ENCODE results near the gene LSR. TPM values are rescaled to one million over a fixed set of nuclear protein-coding genes. Genes with fewer than 3 reads are reported as not detected.

The LSR gene
- total RNA-seq, 1 experiment from 2014 or later: 152 TPM

- peaks cover 12% of the 10 kb centered on the region for H3K27me3 Mint-ChIP-seq (ENCODE audit: low read depth)
- DNase-seq: no peak
These were observed 39.5 kb downstream of the LSR start for GRCh38 chr19:35288331-35288730.

More at GRCh38 chr19:35288331-35288730, 39.5 kb downstream of the LSR start:
- no peak overlapping the region for H4K91ac ChIP-seq (ENCODE audit: insufficient read length, low read depth, low read length)
- TF ChIP-seq CTCF (conservative IDR thresholded peaks at IDR 0.05): no peak
- H2BK12ac ChIP-seq (ENCODE audit: insufficient read length, low read depth, low read length): no peak overlapping the region
- H2BK20ac ChIP-seq (ENCODE audit: low read depth, low read length, poor library complexity, severe bottlenecking): no peak overlapping the region
- no peak overlapping the region for H4K8ac ChIP-seq (replicated peaks; ENCODE audit: insufficient read length, low read depth, low read length)
- H3K4me2 ChIP-seq (ENCODE audit: insufficient read depth, insufficient read length, low read length): no peak overlapping the region
- H3K9ac ChIP-seq (ENCODE audit: extremely low read depth, insufficient read length, low read length): no peak overlapping the region
- no peak overlapping the region for H2AK5ac ChIP-seq (ENCODE audit: insufficient read length, low read length)
- H3K18ac ChIP-seq (ENCODE audit: insufficient read length, low read depth, low read length): no peak overlapping the region
- no peaks in the 10 kb centered on the region for H3K9me3 ChIP-seq (ENCODE audit: control insufficient read depth, low read depth, low read length)
- H3K36me3 Mint-ChIP-seq (ENCODE audit: insufficient read depth in 1 of 3, low read depth in 3 of 3): no peaks in the 10 kb centered on the region
- no peak overlapping the region for H2BK120ac ChIP-seq (ENCODE audit: low read depth, low read length, poor library complexity, severe bottlenecking)
- no peak overlapping the region for H3K27ac ChIP-seq (ENCODE audit: insufficient read length, low read depth, low read length)
- H3K4me3 Mint-ChIP-seq: no peak overlapping the region
- no peak overlapping the region for H4K5ac ChIP-seq (ENCODE audit: insufficient read length, low read depth, low read length)
- WGBS (ENCODE audit: extremely low coverage, insufficient read length, low lambda C conversion rate): no CpG with 5 or more reads among the region's 2 CpGs
- H3K4me1 Mint-ChIP-seq: peaks cover 19 to 32% of the 10 kb centered on the region in 2 experiments
- H3K4ac ChIP-seq (ENCODE audit: low read depth, low read length): no peak overlapping the region
- H3K56ac ChIP-seq (ENCODE audit: insufficient read length, low read depth, low read length): no peak overlapping the region
- H3K79me1 ChIP-seq (ENCODE audit: insufficient read depth, low read depth, low read length, poor library complexity, severe bottlenecking): no peaks in the 10 kb centered on the region
- no peaks in the 10 kb centered on the region; the same call in 1 of the 2 replicates for H3K4me1 ChIP-seq (ENCODE audit: insufficient read depth, low read length)
- H3K27me3 ChIP-seq (ENCODE audit: insufficient read depth, low read length): no peaks in the 10 kb centered on the region
- H2BK15ac ChIP-seq (ENCODE audit: low read depth, low read length): no peak overlapping the region
- no peak overlapping the region for H2AFZ ChIP-seq (ENCODE audit: low read length)
- H3K23me2 ChIP-seq (ENCODE audit: insufficient read length, low read depth, low read length, poor library complexity, severe bottlenecking): peaks cover 6% of the 10 kb centered on the region
- no peak overlapping the region for H3K14ac ChIP-seq (ENCODE audit: insufficient read depth, low read length)
- no peaks in the 10 kb centered on the region for H4K20me1 ChIP-seq (ENCODE audit: control insufficient read depth, insufficient read depth, insufficient read length)
- H3K23ac ChIP-seq (ENCODE audit: insufficient read length, low read depth, low read length): no peak overlapping the region
- no peaks in the 10 kb centered on the region for H3K9me3 Mint-ChIP-seq
- H3K27ac Mint-ChIP-seq: no peak overlapping the region
- H2BK5ac ChIP-seq (ENCODE audit: insufficient read length, low read length): no peak overlapping the region
- no peak overlapping the region for H3T11ph ChIP-seq (ENCODE audit: low read length)
- no peaks in the 10 kb centered on the region for H3K79me2 ChIP-seq (ENCODE audit: insufficient read depth, low read length)
